Measurements from ENCODE around the gene CREBZF. TPM values are rescaled to one million over a fixed set of nuclear protein-coding genes. Genes with fewer than 3 reads are reported as not detected.
A peak's percentile ranks its signal among the peaks of the same experiment; 100 is the strongest.

The CREBZF gene
- total and polyA plus RNA-seq, 2 experiments from 2014 or later: 61.7 to 109 TPM

DNA sequence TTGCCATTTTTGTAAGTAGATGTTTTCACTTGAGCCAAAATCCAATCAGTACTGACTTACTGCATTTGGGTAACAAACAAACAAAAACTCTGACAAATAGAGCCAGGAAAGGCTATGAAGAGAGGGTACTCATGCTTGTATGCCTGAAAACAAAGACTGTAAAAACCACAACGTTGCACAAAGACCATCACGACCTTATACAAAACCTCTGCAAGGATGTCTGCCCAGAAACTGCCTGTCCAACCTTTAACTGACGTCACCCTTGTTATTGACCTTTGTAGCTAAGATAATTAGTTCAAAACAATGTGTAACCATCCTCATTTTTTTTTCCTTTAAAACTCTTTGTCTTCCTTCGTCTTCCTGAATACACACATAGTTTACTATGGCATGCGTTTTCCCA is 804 bp upstream of the CREBZF start:
- Histone ChIP-seq H3K4me3 (no peak overlapping the region), H3K36me3 (peaks cover 7% of the 10 kb centered on the region), H3K27me3 (no peaks in the 10 kb centered on the region), H3K4me1 (ENCODE audit: low read depth) (peaks cover 24% of the 10 kb centered on the region), H3K9me3 (ENCODE audit: low read depth) (no peaks in the 10 kb centered on the region), H3K27ac (peak overlapping the region; percentile 96)
- DNase-seq (ENCODE audit: low read depth in 1 of 2, low spot score in 1 of 2): no peak
- TF ChIP-seq, protein P1, sequence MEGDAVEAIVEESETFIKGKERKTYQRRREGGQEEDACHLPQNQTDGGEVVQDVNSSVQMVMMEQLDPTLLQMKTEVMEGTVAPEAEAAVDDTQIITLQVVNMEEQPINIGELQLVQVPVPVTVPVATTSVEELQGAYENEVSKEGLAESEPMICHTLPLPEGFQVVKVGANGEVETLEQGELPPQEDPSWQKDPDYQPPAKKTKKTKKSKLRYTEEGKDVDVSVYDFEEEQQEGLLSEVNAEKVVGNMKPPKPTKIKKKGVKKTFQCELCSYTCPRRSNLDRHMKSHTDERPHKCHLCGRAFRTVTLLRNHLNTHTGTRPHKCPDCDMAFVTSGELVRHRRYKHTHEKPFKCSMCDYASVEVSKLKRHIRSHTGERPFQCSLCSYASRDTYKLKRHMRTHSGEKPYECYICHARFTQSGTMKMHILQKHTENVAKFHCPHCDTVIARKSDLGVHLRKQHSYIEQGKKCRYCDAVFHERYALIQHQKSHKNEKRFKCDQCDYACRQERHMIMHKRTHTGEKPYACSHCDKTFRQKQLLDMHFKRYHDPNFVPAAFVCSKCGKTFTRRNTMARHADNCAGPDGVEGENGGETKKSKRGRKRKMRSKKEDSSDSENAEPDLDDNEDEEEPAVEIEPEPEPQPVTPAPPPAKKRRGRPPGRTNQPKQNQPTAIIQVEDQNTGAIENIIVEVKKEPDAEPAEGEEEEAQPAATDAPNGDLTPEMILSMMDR (IDR thresholded peaks at IDR 0.05; ENCODE audit: low read depth, low read length): no peak

DNA sequence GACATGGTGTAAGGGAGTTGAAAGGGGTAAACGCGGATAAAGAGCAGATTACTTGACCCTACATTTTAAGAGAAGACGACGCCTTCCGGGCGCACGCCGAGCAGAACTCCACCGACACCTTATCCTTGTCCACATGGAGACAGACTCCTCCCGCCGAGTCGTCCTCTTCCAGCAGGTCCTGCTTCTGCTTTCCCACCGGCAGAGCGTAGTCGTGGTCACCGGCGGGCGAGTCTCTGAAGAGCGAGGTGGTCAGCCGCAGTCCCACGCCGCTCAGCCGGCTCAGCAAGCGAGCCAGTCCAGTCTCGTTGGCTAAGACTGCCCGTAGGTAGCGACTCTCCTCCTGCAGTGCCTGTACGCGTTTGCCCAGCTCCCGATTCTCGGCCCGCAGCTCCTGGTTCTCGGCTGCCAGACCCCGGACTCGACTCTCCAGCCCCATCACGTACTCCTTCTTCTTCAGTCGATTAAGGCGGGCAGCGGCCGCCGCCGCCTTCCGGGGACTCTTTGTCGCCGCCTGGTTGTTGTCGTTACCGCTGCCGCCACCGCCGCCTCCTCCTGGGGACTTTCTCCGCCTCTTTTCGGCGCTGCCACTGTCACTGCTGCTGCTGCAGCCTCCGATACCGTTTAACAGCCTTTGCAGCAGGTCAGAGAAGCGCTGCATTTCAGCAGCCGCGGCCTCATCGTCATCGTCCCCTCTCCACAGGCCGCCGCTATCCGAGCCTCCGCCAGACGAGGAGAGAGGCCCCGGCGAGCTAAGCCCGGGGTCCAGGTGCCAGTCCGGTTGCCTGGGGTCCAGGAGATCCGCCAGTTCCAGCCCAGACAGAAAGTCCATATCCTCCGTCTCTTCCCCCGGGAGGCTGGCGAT is 945 bp downstream of the CREBZF start:
- TF ChIP-seq, protein P1 (IDR thresholded peaks at IDR 0.05; ENCODE audit: low read depth, low read length): peak; percentile 36
- DNase-seq (ENCODE audit: low read depth in 1 of 2, low spot score in 1 of 2): peak; percentile 53 to 88
- Histone ChIP-seq H3K27me3 (no peaks in the 10 kb centered on the region), H3K4me3 (peak overlapping the region; percentile 65), H3K27ac (peak overlapping the region; percentile 96), H3K36me3 (peaks cover 23% of the 10 kb centered on the region), H3K4me1 (ENCODE audit: low read depth) (peaks cover 27% of the 10 kb centered on the region), H3K9me3 (ENCODE audit: low read depth) (no peaks in the 10 kb centered on the region)

DNA sequence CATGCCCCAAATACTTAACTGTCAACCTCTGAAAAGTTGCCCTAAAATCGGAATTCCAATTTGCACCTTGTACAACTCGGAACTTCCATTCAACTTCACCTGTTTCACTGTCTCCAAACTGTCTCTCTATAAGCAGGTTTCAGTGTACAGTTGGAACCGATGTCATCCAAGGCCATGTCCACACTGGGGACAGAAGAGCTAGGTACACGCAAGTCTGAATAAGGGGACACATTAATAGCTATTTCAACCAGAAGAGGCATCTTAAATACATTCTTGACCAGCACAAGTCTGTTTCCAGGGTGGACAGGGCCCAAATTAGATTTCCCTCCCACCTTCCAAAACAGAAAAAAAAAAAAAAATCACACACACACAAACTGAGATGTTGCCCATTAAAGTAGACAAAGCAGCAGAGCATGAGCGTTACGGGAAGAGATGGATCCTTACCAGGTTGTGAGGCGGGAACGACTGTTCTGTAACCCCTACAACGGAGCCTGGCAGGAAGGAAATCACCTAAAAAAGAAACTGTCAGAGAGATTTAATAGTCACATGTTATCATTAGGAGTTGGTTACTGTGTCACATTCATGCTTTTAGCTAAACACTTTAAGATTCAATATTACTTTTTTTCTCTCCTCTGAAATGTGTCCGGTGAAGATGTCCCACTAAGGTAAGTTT is 1.7 kb downstream of the CREBZF start:
- Histone ChIP-seq H3K36me3 (peaks cover 29% of the 10 kb centered on the region), H3K27me3 (no peaks in the 10 kb centered on the region), H3K27ac (peak overlapping the region; percentile 96), H3K4me1 (ENCODE audit: low read depth) (peaks cover 27% of the 10 kb centered on the region), H3K4me3 (peak overlapping the region; percentile 65), H3K9me3 (ENCODE audit: low read depth) (no peaks in the 10 kb centered on the region)
- TF ChIP-seq, protein P1 (IDR thresholded peaks at IDR 0.05; ENCODE audit: low read depth, low read length): no peak
- DNase-seq (ENCODE audit: low read depth in 1 of 2, low spot score in 1 of 2): no peak

DNA sequence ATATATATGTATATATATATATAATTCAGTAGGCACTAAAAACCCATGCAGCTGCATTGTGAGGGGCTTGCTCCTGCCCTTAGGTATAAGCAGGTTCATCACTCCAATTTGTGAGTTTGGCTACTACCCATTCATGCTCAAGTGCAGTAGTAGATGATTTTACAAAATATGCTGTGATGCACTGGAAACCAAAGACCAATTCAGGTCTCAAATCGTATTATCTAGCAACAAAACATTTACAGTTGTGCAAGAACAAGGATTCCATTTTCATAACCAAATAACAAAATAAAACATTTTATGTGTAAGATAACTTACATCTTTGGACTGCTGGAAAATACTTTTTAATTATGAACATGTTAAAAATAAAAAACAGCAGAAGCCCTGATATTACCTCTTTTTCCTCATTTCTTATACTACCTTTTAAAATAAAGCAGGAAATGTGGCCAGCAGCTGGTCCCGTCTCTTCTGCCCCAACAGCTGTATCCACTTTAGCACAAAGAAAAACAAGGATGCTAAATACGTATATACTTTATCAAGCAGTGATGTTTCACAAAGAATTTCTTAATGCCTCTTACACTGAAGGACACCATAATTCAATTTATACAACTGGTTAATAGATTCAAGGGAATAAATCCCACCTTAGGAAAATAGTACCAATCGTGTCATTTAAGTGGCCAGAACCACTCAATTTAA is 2.8 kb downstream of the CREBZF start:
- peak overlapping the region; percentile 96 for H3K27ac ChIP-seq
- TF ChIP-seq, protein P1 (IDR thresholded peaks at IDR 0.05; ENCODE audit: low read depth, low read length): no peak

DNA sequence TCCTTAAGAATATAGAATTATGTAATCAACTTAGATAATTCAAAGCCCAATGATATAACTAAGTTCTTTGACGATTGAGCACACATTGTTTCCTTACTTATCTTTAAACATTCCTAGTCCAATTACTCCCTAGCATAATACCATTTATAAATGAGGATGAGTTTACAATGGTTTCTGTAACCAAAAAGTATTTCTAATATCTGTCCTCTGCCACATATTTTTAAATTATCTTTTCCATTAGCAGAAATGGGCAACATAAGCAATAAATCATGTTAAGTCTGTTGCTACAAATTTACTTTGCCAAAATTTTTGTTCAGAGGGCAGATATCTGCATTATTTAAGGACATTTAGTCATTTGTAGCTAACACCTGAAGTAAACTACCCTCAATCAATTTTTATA is 6.7 kb downstream of the CREBZF start:
- H3K27me3 ChIP-seq: no peaks in the 10 kb centered on the region
- DNase-seq (ENCODE audit: low read depth in 1 of 2, low spot score in 1 of 2): peak in 1 of 2 donors; percentile 33
- no peaks in the 10 kb centered on the region for H3K9me3 ChIP-seq (ENCODE audit: low read depth)
- peaks cover 63% of the 10 kb centered on the region for H3K36me3 ChIP-seq
- peaks cover 32% of the 10 kb centered on the region for H3K4me1 ChIP-seq (ENCODE audit: low read depth)
- no peak overlapping the region for H3K27ac ChIP-seq
- TF ChIP-seq, protein P1 (IDR thresholded peaks at IDR 0.05; ENCODE audit: low read depth, low read length): no peak
- H3K4me3 ChIP-seq: no peak overlapping the region

More for the DNA sequence above, 2.8 kb downstream of the CREBZF start:
- peak overlapping the region; percentile 65 for H3K4me3 ChIP-seq
- H3K36me3 ChIP-seq: peaks cover 39% of the 10 kb centered on the region
- peaks cover 27% of the 10 kb centered on the region for H3K4me1 ChIP-seq (ENCODE audit: low read depth)
- no peaks in the 10 kb centered on the region for H3K9me3 ChIP-seq (ENCODE audit: low read depth)
- DNase-seq (ENCODE audit: low read depth in 1 of 2, low spot score in 1 of 2): peak in 1 of 2 donors; percentile 32
- no peaks in the 10 kb centered on the region for H3K27me3 ChIP-seq
